Activated CD4-positive, alpha-beta T cell treated with anti-CD3 and anti-CD28 coated beads for 36 hours (primary cell): ENCODE measurements around the gene C17orf114.

Source experiments
- ATAC-seq: fragments of 200-7000 bp; cut with Tn5 transposase; one replicate; pipeline ENCODE4 v1.10.0; 2021; ENCODE audit warnings: mild to moderate bottlenecking, moderate library complexity
- CTCF ChIA-PET: fragments of 350-600 bp; sonication (Branson Sonifier 250); formaldehyde crosslinking; loops from one replicate; lab custom pipeline; 2021; ENCODE audit warnings: antibody characterized with exemption; lab: Charles Lee
- POLR2A ChIA-PET: fragments of 350-600 bp; sonication (Branson Sonifier 250); formaldehyde crosslinking; loops from one replicate; lab custom pipeline; 2021; ENCODE audit warnings: antibody characterized with exemption, inconsistent platforms; lab: Charles Lee
- DNase-seq: peaks from one replicate; pipeline ENCODE4 v3.0.0-alpha.2; 2020
- H3K27ac Mint-ChIP-seq: one replicate; pipeline ENCODE4 v1.8.0; 2021; ENCODE audit warnings: mixed read lengths
- H3K27me3 Mint-ChIP-seq: one replicate; pipeline ENCODE4 v1.8.0; 2021; ENCODE audit warnings: mixed read lengths
- H3K36me3 Mint-ChIP-seq: one replicate; pipeline ENCODE4 v1.8.0; 2021; ENCODE audit warnings: low read depth, mixed read lengths
- H3K4me1 Mint-ChIP-seq: one replicate; pipeline ENCODE4 v1.8.0; 2021; ENCODE audit warnings: mixed read lengths
- H3K4me3 Mint-ChIP-seq: one replicate; pipeline ENCODE4 v1.8.0; 2021; ENCODE audit warnings: mild to moderate bottlenecking, moderate library complexity, mixed read lengths
- H3K9me3 Mint-ChIP-seq: one replicate; pipeline ENCODE4 v1.8.0; 2021; ENCODE audit warnings: low read depth, mixed read lengths
- intact Hi-C, 2 experiments: fragments of 100-400 bp; cut with DNase I in 1 of 2; cut with micrococcal nuclease in 1 of 2; formaldehyde crosslinking; loops; one replicate each; pipeline versions ENCODE4 v1.14.2 to v1.15.1; 2022 to 2024; cut with DNase I, micrococcal nuclease

C17orf114 gene

GRCh38 chr17:4802228-4802627, at the start of gene C17orf114:
Gene C17orf114 (minus strand): TSS chr17:4802328.
- no peak within 1 kb of the TSS for H3K4me3 Mint-ChIP-seq
- ChIA-PET POLR2A (no interaction called here), CTCF (no interaction called here)
- DNase-seq = no peak
- ATAC-seq = no peak
- no peaks in the 10 kb centered on the region for H3K9me3 Mint-ChIP-seq
- no peaks in the 10 kb centered on the region for H3K27me3 Mint-ChIP-seq
- no peak within 1 kb of the TSS for H3K27ac Mint-ChIP-seq
- H3K36me3 Mint-ChIP-seq = peaks cover 18% of the 10 kb centered on the region
- peaks cover 15% of the 10 kb centered on the region for H3K4me1 Mint-ChIP-seq
- intact Hi-C loops = loop anchor here in 1 of 2 experiments (10.0 kb wide), 1 partner anchor 237 kb away; the partner anchor contains the start of gene GGT6

- H3K27me3 Mint-ChIP-seq = no peaks in the 10 kb centered on the region
- no peak overlapping the region for H3K27ac Mint-ChIP-seq
- POLR2A ChIA-PET = no interaction called here
- H3K4me3 Mint-ChIP-seq = no peak overlapping the region
- CTCF ChIA-PET = interaction anchor here (0.7 kb wide), 1 partner anchor 26 kb away, joined by 5 read pairs; no protein-coding TSS in a partner anchor
- intact Hi-C loops = no loop called here
- DNase-seq (no peak), ATAC-seq (no peak)
- H3K9me3 Mint-ChIP-seq = no peaks in the 10 kb centered on the region
- H3K4me1 Mint-ChIP-seq = peaks cover 24% of the 10 kb centered on the region
- peaks cover 7% of the 10 kb centered on the region for H3K36me3 Mint-ChIP-seq
Observed at GRCh38 chr17:4851084-4851483, 49.0 kb upstream of the C17orf114 start.

- H3K36me3 Mint-ChIP-seq = peaks cover 8% of the 10 kb centered on the region
- ChIA-PET CTCF (no interaction called here), POLR2A (no interaction called here)
- H3K27me3 Mint-ChIP-seq = no peaks in the 10 kb centered on the region
- no peaks in the 10 kb centered on the region for H3K9me3 Mint-ChIP-seq
- intact Hi-C loops = no loop called here
- DNase-seq = no peak
- no peak overlapping the region for H3K4me3 Mint-ChIP-seq
- no peak overlapping the region for H3K27ac Mint-ChIP-seq
- peaks cover 24% of the 10 kb centered on the region for H3K4me1 Mint-ChIP-seq
- no peak for ATAC-seq
Observed at GRCh38 chr17:4850246-4850645, 48.1 kb upstream of the C17orf114 start.

GRCh38 chr17:4849011-4849536, 46.9 kb upstream of the C17orf114 start:
- H3K27ac Mint-ChIP-seq = no peak overlapping the region

GRCh38 chr17:4846635-4847390, 44.7 kb upstream of the C17orf114 start:
- H3K4me3 Mint-ChIP-seq = no peak overlapping the region
- no peak overlapping the region for H3K27ac Mint-ChIP-seq
- CTCF ChIA-PET = interaction anchor here (0.8 to 0.9 kb wide), 2 partner anchors 23 to 35 kb away, joined by 3 read pairs; no protein-coding TSS in a partner anchor

More at GRCh38 chr17:4849011-4849536, 46.9 kb upstream of the C17orf114 start:
- intact Hi-C loops = no loop called here
- POLR2A ChIA-PET = no interaction called here
- H3K4me1 Mint-ChIP-seq = peaks cover 20% of the 10 kb centered on the region
- ATAC-seq = no peak
- H3K9me3 Mint-ChIP-seq = no peaks in the 10 kb centered on the region
- H3K4me3 Mint-ChIP-seq = no peak overlapping the region
- no peak for DNase-seq
- peaks cover 5% of the 10 kb centered on the region for H3K36me3 Mint-ChIP-seq
- H3K27me3 Mint-ChIP-seq = no peaks in the 10 kb centered on the region
- CTCF ChIA-PET = interaction anchor here (0.8 kb wide), 1 partner anchor 11 kb away, joined by 3 read pairs; no protein-coding TSS in a partner anchor

GRCh38 chr17:4845118-4845517, 43.0 kb upstream of the C17orf114 start:
- DNase-seq = no peak
- ATAC-seq = no peak
- H3K36me3 Mint-ChIP-seq = peaks cover 2% of the 10 kb centered on the region
- peaks cover 33% of the 10 kb centered on the region for H3K4me1 Mint-ChIP-seq
- H3K4me3 Mint-ChIP-seq = no peak overlapping the region
- H3K9me3 Mint-ChIP-seq = no peaks in the 10 kb centered on the region
- POLR2A ChIA-PET = no interaction called here
- no peak overlapping the region for H3K27ac Mint-ChIP-seq
- intact Hi-C loops = no loop called here
- no peaks in the 10 kb centered on the region for H3K27me3 Mint-ChIP-seq
- CTCF ChIA-PET = interaction anchor here (0.7 kb wide), 1 partner anchor 417 kb away, joined by 3 read pairs; no protein-coding TSS in a partner anchor

More at GRCh38 chr17:4846635-4847390, 44.7 kb upstream of the C17orf114 start:
- peaks cover 2% of the 10 kb centered on the region for H3K36me3 Mint-ChIP-seq
- ATAC-seq (no peak), DNase-seq (no peak)
- intact Hi-C loops = no loop called here
- POLR2A ChIA-PET = no interaction called here
- H3K9me3 Mint-ChIP-seq = no peaks in the 10 kb centered on the region
- H3K27me3 Mint-ChIP-seq = no peaks in the 10 kb centered on the region
- H3K4me1 Mint-ChIP-seq = peaks cover 23% of the 10 kb centered on the region

GRCh38 chr17:4843321-4844000, 41.3 kb upstream of the C17orf114 start:
- peaks cover 41% of the 10 kb centered on the region for H3K4me1 Mint-ChIP-seq
- H3K36me3 Mint-ChIP-seq = peaks cover 2% of the 10 kb centered on the region
- ATAC-seq (no peak), DNase-seq (no peak)
- no peak overlapping the region for H3K4me3 Mint-ChIP-seq
- POLR2A ChIA-PET = no interaction called here
- intact Hi-C loops = no loop called here
- H3K27me3 Mint-ChIP-seq = no peaks in the 10 kb centered on the region
- CTCF ChIA-PET = interaction anchor here (1.0 kb wide), 1 partner anchor 218 kb away, joined by 4 read pairs; no protein-coding TSS in a partner anchor
- no peak overlapping the region for H3K27ac Mint-ChIP-seq
- H3K9me3 Mint-ChIP-seq = no peaks in the 10 kb centered on the region

- Mint-ChIP-seq H3K9me3 (no peaks in the 10 kb centered on the region), H3K4me3 (no peak overlapping the region), H3K27ac (no peak overlapping the region), H3K27me3 (no peaks in the 10 kb centered on the region), H3K36me3 (peaks cover 2% of the 10 kb centered on the region), H3K4me1 (peaks cover 42% of the 10 kb centered on the region)
- ChIA-PET CTCF (no interaction called here), POLR2A (no interaction called here)
- DNase-seq (no peak), ATAC-seq (no peak)
- intact Hi-C loops = no loop called here
Observed at GRCh38 chr17:4842376-4842775, 40.2 kb upstream of the C17orf114 start.

GRCh38 chr17:4840893-4841242, 38.7 kb upstream of the C17orf114 start:
- POLR2A ChIA-PET = no interaction called here
- intact Hi-C loops = no loop called here
- CTCF ChIA-PET = interaction anchor here (0.6 kb wide), 1 partner anchor 39 kb away, joined by 3 read pairs; no protein-coding TSS in a partner anchor
- Mint-ChIP-seq H3K27me3 (no peaks in the 10 kb centered on the region), H3K9me3 (no peaks in the 10 kb centered on the region), H3K4me3 (no peak overlapping the region), H3K4me1 (peaks cover 46% of the 10 kb centered on the region), H3K36me3 (peaks cover 2% of the 10 kb centered on the region), H3K27ac (peak overlapping the region; percentile 72)
- ATAC-seq = peak; percentile 85
- DNase-seq = peak; percentile 59

- H3K4me1 Mint-ChIP-seq = peaks cover 51% of the 10 kb centered on the region
- peaks cover under 1% of the 10 kb centered on the region for H3K36me3 Mint-ChIP-seq
- DNase-seq = no peak
- no peaks in the 10 kb centered on the region for H3K9me3 Mint-ChIP-seq
- intact Hi-C loops = loop anchor here in 1 of 2 experiments (5.0 kb wide), 1 partner anchor 42 kb away; no protein-coding TSS in a partner anchor
- ChIA-PET CTCF (no interaction called here), POLR2A (no interaction called here)
- peak overlapping the region; percentile 72 for H3K27ac Mint-ChIP-seq
- ATAC-seq = peak; percentile 45
- H3K27me3 Mint-ChIP-seq = no peaks in the 10 kb centered on the region
- H3K4me3 Mint-ChIP-seq = no peak overlapping the region
Observed at GRCh38 chr17:4839965-4840892, 38.1 kb upstream of the C17orf114 start.

GRCh38 chr17:4839221-4839620, 37.1 kb upstream of the C17orf114 start:
- Mint-ChIP-seq H3K9me3 (no peaks in the 10 kb centered on the region), H3K4me3 (no peak overlapping the region), H3K27ac (no peak overlapping the region), H3K4me1 (peaks cover 61% of the 10 kb centered on the region), H3K36me3 (no peaks in the 10 kb centered on the region), H3K27me3 (no peaks in the 10 kb centered on the region)
- ChIA-PET POLR2A (no interaction called here), CTCF (no interaction called here)
- intact Hi-C loops = loop anchor here in 1 of 2 experiments (5.0 kb wide), 1 partner anchor 43 kb away; no protein-coding TSS in a partner anchor
- DNase-seq (no peak), ATAC-seq (no peak)
